OCI-LY1 (cell line): ENCODE results near the gene GALNT17.

Experiments used
- EZH2 ChIP-seq: fragments of 200-600 bp; sonication (generic), shearing (Covaris generic); IDR thresholded peaks from 2 replicates; pipeline ENCODE4 v1.8.0; 2017; ENCODE audit warnings: borderline replicate concordance, mixed run types, mild to moderate bottlenecking, antibody characterized with exemption, low read length, moderate library complexity, mixed read lengths
- TF ChIP-seq, protein P1 (sequence below): fragments of 200-600 bp; sonication (generic), shearing (Covaris generic); IDR thresholded peaks from 2 replicates; pipeline ENCODE4 v1.5.1; 2017; ENCODE audit warnings: mild to moderate bottlenecking, antibody characterized with exemption, low read length, moderate library complexity, mixed read lengths

DNA sequence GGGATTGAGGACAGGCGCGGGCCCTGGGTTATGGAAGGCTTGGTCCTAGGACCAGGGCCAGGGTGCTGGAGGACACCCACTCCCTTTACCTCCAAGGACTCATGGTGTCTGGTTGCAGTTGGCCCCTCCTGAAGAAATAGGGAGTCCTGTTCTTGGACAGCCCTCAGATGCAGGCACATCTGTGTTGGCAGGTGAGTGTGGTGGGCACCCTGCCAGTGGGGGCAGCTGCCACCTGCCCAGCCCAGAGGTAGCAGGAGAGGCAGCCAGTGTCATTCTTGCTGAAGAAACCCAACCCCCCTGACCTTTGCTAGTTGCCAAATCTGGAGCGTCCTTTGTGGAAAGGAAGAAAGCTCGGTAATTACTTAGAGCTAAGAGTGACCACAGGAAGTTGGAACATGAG lies 8.3 kb downstream of the GALNT17 start:
- TF ChIP-seq, protein P1, sequence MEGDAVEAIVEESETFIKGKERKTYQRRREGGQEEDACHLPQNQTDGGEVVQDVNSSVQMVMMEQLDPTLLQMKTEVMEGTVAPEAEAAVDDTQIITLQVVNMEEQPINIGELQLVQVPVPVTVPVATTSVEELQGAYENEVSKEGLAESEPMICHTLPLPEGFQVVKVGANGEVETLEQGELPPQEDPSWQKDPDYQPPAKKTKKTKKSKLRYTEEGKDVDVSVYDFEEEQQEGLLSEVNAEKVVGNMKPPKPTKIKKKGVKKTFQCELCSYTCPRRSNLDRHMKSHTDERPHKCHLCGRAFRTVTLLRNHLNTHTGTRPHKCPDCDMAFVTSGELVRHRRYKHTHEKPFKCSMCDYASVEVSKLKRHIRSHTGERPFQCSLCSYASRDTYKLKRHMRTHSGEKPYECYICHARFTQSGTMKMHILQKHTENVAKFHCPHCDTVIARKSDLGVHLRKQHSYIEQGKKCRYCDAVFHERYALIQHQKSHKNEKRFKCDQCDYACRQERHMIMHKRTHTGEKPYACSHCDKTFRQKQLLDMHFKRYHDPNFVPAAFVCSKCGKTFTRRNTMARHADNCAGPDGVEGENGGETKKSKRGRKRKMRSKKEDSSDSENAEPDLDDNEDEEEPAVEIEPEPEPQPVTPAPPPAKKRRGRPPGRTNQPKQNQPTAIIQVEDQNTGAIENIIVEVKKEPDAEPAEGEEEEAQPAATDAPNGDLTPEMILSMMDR: no peak
- no peak for TF ChIP-seq EZH2
